Transverse colon (tissue), 4 donors: ENCODE measurements around the gene RASGEF1C. TPM values are rescaled to one million over a fixed set of nuclear protein-coding genes. Genes with fewer than 3 reads are reported as not detected.

Experiments used
- DNase-seq: peaks from one replicate; pipeline ENCODE4 v3.0.0-alpha.2; 2019
- H3K27ac ChIP-seq, 4 donors: fragments of 200-600 bp; sonication (generic); 2 replicates each; pipeline ENCODE4 v1.5.1; 2016 to 2018; ENCODE audit warnings: inconsistent platforms in 4 of 4
- H3K27me3 ChIP-seq: fragments of 200-600 bp; sonication (generic); 2 replicates; pipeline ENCODE4 v1.5.1; 2017; ENCODE audit warnings: inconsistent platforms
- H3K36me3 ChIP-seq, 4 donors: fragments of 200-600 bp; sonication (generic); 2 replicates each; pipeline ENCODE4 v1.5.1; 2017 to 2019; ENCODE audit warnings: inconsistent platforms in 4 of 4
- H3K4me1 ChIP-seq, 4 donors: fragments of 200-600 bp; sonication (generic); 2 replicates each; pipeline ENCODE4 v1.5.1; 2017 to 2020; ENCODE audit warnings: inconsistent platforms in 4 of 4
- H3K4me3 ChIP-seq, 4 donors: fragments of 200-600 bp; sonication (generic); 1 replicate in 1 of 4; 2 replicates in 3 of 4; pipeline versions ENCODE4 v1.5.1 to v1.6.1; 2017 to 2019; ENCODE audit warnings: inconsistent platforms in 4 of 4
- H3K9me3 ChIP-seq, 2 donors: fragments of 200-600 bp; sonication (generic); 2 replicates each; pipeline ENCODE4 v1.5.1; 2017 to 2019; ENCODE audit warnings: inconsistent platforms in 2 of 2
- CTCF ChIP-seq, 5 experiments: fragments of 200-600 bp in 3 of 5; fragments of 450-650 bp in 2 of 5; sonication (generic) in 3 of 5; IDR thresholded peaks; 1 replicate in 2 of 5; 2 replicates in 3 of 5; pipeline ENCODE4 v1.5.1; 2016 to 2017; ENCODE audit warnings: antibody characterized with exemption in 5 of 5, inconsistent platforms in 3 of 5, mild to moderate bottlenecking in 2 of 5, moderate library complexity in 1 of 5
- EP300 ChIP-seq: sonication (generic); formaldehyde crosslinking; IDR thresholded peaks from one replicate; pipeline ENCODE4 v1.6.1; 2017; ENCODE audit warnings: antibody characterized with exemption, low read depth
- POLR2A ChIP-seq: fragments of 450-650 bp; IDR thresholded peaks from one replicate; pipeline ENCODE4 v1.6.1; 2016; ENCODE audit warnings: antibody characterized with exemption, mild to moderate bottlenecking, moderate library complexity
- POLR2AphosphoS5 ChIP-seq, 3 donors: sonication (generic); formaldehyde crosslinking; IDR thresholded peaks; one replicate each; pipeline ENCODE4 v1.6.1; 2016; ENCODE audit warnings: antibody characterized with exemption in 3 of 3
- WGBS, 2 donors: methylation state at CpG; one replicate each; pipeline ENCODE4 v1.1.5; 2018; ENCODE audit warnings: low coverage in 1 of 2; 5-methylcytosine and 5-hydroxymethylcytosine counted together
- in situ Hi-C, 4 donors: fragments of 200-750 bp; cut with MboI; loops; one replicate each; pipeline versions ENCODE4 v1.15.0 to v1.15.1; 2017; ENCODE audit warnings: low sequenced_read_pairs in 3 of 4, low pct_ligation_motif_present in 1 of 4, low pct_unique_long_range_greater_than_20kb in 1 of 4
- intact Hi-C: fragments of 100-400 bp; cut with DNase I; formaldehyde crosslinking; loops from one replicate; pipeline ENCODE4 v1.15.1; 2023; ENCODE audit warnings: low total_unique reads
- total RNA-seq, 4 donors: library from RNA; depleted of rRNA; stranded (reverse); fragments of >200 nt; gene quantifications; one replicate each; pipeline ENCODE4 v1.1.0, GENCODE V29; 2016

The RASGEF1C gene
- total RNA-seq, 4 donors from 2014 or later: 0.14 to 3.0 TPM; not detected in 2

GRCh38 chr5:180213657-180214207 is 4.7 kb upstream of the RASGEF1C start:
- no peak overlapping the region for H3K4me3 ChIP-seq
- peaks cover 0 to 6% (median 2%) of the 10 kb centered on the region in 4 donors for H3K4me1 ChIP-seq
- in situ Hi-C loops (no loop called here), intact Hi-C loops (no loop called here)
- H3K9me3 ChIP-seq: peaks cover 2 to 6% of the 10 kb centered on the region in 2 donors
- no peak overlapping the region for H3K27ac ChIP-seq
- H3K27me3 ChIP-seq: no peaks in the 10 kb centered on the region
- TF ChIP-seq EP300: no peak
- TF ChIP-seq POLR2AphosphoS5 (IDR thresholded peaks at IDR 0.05): no peak
- no peak for TF ChIP-seq CTCF (IDR thresholded peaks at IDR 0.05)
- no peak for TF ChIP-seq POLR2A
- DNase-seq: no peak
- 87% methylated on average over 5 of the region's 5 CpGs; no CpG with 5 or more reads in 1 of the 2 donors for WGBS, 2 donors
- no peaks in the 10 kb centered on the region for H3K36me3 ChIP-seq

- H3K4me3 ChIP-seq: no peak overlapping the region
- H3K9me3 ChIP-seq: peaks cover 0 to 6% of the 10 kb centered on the region in 2 donors
- TF ChIP-seq POLR2AphosphoS5 (IDR thresholded peaks at IDR 0.05) (no peak), EP300 (no peak), POLR2A (no peak)
- intact Hi-C loops: no loop called here
- H3K36me3 ChIP-seq: no peaks in the 10 kb centered on the region
- H3K4me1 ChIP-seq: peaks cover 0 to 10% (median 6%) of the 10 kb centered on the region in 4 donors
- in situ Hi-C loops: no loop called here
- no peak for DNase-seq
- WGBS, 2 donors: 5% methylated on average over 4 of the region's 4 CpGs; no CpG with 5 or more reads in 1 of the 2 donors
- peaks cover 4% of the 10 kb centered on the region for H3K27me3 ChIP-seq
- no peak overlapping the region for H3K27ac ChIP-seq
Measured at GRCh38 chr5:180213256-180213600, 4.2 kb upstream of the RASGEF1C start.

- in situ Hi-C loops (no loop called here), intact Hi-C loops (no loop called here)
- TF ChIP-seq CTCF (IDR thresholded peaks at IDR 0.05): no peak
- TF ChIP-seq POLR2AphosphoS5 (IDR thresholded peaks at IDR 0.05): no peak
- TF ChIP-seq EP300: no peak
- TF ChIP-seq POLR2A: no peak
- Histone ChIP-seq H3K9me3 (peaks cover 0 to 6% of the 10 kb centered on the region in 2 donors), H3K27me3 (peaks cover 10% of the 10 kb centered on the region), H3K4me1 (peaks cover 0 to 13% (median 7%) of the 10 kb centered on the region in 4 donors), H3K4me3 (no peak overlapping the region), H3K36me3 (no peaks in the 10 kb centered on the region), H3K27ac (no peak overlapping the region)
- WGBS, 2 donors: 34% methylated on average over 15 of the region's 19 CpGs; no CpG with 5 or more reads in 1 of the 2 donors
- DNase-seq: no peak
Measured at GRCh38 chr5:180212363-180213255, 3.6 kb upstream of the RASGEF1C start.

GRCh38 chr5:180211761-180212035 is 2.7 kb upstream of the RASGEF1C start:
- H3K4me3 ChIP-seq: no peak overlapping the region
- peaks cover 20% of the 10 kb centered on the region for H3K27me3 ChIP-seq
- no peak overlapping the region for H3K27ac ChIP-seq
- in situ Hi-C loops (no loop called here), intact Hi-C loops (no loop called here)
- H3K9me3 ChIP-seq: peaks cover 0 to 4% of the 10 kb centered on the region in 2 donors
- H3K4me1 ChIP-seq: peaks cover 0 to 13% (median 7%) of the 10 kb centered on the region in 4 donors
- TF ChIP-seq EP300 (no peak), CTCF (IDR thresholded peaks at IDR 0.05) (no peak), POLR2A (no peak)
- H3K36me3 ChIP-seq: no peaks in the 10 kb centered on the region
- WGBS, 2 donors: 78% methylated on average over 4 of the region's 4 CpGs; no CpG with 5 or more reads in 1 of the 2 donors
- DNase-seq: no peak
